ENCODE data around the gene ABHD10.
"Not testable (repeated sequence)": the region's sequence is repeated elsewhere in the genome, so short reads cannot be mapped to it uniquely, and the experiment has no call there.

The ABHD10 gene

DNA sequence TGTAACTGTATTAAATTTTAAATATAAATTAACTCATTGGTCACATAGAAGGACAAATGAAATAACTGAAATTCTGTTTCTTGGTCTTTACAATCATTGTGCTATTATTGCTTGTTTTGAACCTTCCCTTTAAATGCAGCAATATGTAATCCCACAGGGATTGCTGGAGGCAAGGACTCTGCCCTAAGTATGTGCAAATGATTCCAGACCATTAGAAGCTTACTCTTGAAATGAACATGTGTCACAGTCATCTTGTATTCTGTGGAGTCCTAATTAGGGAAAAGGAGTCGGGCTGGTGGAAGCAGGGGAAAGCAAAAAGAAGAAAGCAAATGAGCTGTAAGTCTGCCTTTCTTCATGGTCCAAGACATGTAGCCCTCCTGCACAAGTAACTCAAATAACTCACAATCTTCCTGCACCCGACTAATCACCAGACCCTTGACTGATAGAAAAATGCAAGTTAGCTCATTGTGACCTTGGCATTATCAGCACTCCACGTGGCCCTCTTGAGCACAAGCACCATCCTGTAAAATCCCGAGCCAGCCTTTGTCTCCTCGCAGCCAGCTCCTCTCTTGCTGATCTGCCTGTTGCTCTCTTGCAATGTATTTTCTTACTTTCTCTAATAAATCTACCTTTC is 53.4 kb downstream of the ABHD10 start:
- no peak for DNase-seq (ENCODE audit: low read depth in 2 of 2)

DNA sequence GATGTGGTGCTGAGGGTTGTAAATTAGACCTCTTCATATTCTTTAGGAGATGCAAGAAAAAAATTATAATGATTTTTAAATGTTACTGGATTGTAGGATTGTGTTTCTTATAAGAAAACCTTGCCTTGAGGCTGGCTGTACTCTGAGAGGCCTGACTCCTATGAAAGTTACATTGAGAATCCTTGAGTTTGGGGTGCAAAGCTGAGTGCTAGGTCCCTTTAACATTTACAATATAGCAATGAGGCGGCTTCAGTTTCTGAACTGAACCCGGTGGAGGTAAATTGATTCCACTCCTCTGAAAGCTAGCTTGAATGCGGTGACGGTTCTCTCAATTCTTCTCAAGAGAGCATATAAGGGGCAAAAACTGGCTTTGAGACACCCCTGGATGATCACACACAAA is 55.6 kb downstream of the ABHD10 start, which contains the start of gene TMPRSS7:
TSS of gene TMPRSS7 (plus strand) at position 301 of the 400 bp plus-strand sequence. CDS start 110 bp downstream, outside the sequence.
- DNase-seq (ENCODE audit: low read depth in 2 of 2), result no peak

DNA sequence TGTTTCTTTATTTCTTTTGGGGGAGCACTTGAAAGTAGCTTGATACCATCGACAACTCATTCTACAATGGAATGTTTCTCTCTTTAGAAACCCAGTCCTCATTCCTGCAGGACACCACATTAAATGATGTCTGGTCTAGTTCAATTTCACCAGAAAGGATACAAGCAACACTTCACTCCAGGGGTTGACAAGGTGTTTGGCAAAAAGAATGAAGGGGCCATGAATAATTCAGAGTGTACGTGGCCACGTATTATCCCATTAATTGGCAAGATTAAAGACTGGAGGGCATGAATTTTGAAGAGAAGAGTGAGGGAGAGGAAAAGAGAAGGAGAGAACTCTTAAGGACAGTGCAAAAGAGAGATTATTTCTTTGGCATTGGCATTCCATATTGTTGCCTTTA is 56.4 kb downstream of the ABHD10 start:
- no peak for DNase-seq (ENCODE audit: low read depth in 2 of 2)

DNA sequence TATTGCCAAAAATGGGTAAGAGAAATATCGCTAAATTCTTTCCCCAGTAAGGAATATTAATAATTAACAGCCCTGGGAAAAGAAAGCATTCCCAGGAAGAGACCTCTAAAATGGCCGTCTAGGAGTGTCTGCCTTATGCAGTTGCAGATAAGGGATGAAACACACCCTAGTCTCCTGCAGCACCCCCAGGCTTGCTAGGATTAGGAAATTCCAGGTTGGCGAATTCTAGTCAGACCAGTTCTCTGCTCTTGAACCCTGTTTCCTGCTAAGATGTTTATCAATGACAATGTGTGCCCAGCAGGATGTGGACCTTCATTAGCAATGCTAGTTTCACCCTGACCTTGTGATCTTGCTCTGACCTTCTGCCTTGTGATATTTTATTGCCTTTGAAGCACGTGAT is 58.4 kb downstream of the ABHD10 start:
- DNase-seq (ENCODE audit: low read depth in 2 of 2), result not testable (repeated sequence)

DNA sequence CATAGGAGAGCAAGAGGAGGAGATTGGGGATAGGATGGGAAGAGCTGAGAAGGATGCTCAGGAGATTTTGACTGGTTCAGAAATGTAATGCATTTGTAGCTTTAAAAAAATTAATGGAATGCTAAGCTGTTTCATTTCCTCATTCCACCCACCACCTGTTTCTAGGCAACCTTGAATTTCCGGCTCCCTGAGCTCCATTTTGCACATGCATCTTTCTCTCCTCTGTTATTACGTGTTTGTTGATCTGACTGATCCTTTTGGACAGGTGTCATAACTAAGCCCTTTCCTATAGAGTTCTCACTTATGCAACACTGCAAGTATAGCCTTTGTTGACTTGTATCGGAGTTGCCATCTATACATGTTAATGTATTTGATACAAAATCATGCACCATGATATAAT is 60.0 kb downstream of the ABHD10 start:
- DNase-seq (ENCODE audit: low read depth in 2 of 2), result no peak

DNA sequence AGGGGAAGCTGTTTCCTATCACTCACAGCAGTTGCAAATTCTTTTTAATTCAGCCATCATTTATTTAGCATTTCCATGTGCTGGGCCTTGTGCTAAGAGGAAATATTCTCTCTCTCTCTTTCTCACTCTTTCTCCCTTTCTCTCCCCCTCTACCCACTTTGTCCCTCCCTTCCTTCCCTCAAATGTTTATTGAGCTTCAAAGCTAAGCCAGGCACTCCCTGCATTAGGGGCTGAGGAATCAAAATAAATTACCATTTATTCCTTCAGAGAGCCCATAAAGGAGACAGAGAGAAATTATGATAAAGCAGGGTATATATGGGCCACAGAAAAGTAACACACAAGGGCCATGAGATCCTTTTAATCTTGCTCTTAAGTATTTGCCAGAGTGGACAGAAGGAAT is 62.5 kb downstream of the ABHD10 start:
- DNase-seq (ENCODE audit: low read depth in 2 of 2), result no peak

DNA sequence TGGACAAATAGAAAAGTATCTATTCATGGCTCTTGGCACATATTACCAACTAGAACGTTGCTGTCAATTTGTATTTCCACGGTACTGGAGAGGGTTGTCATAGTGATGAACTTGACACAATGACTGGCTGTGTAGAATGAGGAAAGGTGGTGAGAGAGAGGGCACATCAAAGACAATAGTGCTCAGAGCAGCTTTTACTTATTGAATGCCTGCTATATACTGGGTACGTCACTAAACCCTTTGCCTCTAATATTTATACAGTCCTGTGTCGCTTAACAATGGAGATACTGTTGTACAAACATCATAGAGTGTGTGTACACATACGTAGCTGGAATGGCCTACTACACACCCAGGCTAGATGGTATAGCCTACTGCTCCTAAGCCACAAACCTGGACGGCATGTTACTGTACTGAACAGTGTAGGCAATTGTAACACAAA is 64.0 kb downstream of the ABHD10 start:
- DNase-seq (ENCODE audit: low read depth in 2 of 2), result no peak
